Measurements from ENCODE around the gene AUP1. TPM values are rescaled to one million over a fixed set of nuclear protein-coding genes. Genes with fewer than 3 reads are reported as not detected.

The AUP1 gene
- total and polyA plus RNA-seq, 12 donors: 88.5 to 527 (median 113) TPM

DNA sequence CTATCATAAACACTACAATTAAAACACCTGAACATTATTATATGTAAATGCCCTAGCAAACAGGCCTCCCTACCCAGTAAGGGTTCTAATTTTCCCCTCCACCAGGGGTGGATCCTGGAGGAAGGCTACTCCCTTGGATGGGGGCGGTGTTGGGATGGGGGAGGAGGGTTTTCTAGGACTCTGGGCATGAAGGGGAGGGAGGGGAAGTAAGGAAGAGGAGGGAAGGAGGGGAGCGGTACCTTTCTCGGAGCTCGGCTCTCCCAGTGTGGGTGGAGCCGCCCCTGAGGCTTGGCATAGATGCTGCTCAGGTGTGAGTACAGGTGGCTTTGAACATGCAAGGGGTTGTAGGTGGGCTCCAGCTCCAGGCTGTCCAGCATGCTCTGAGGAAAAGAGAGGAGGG, 30.4 kb upstream of the AUP1 start:
- Histone ChIP-seq H3K4me3 (no peak overlapping the region), H3K4me1 (replicated peaks in 1 of 2) (peaks cover 0 to 6% of the 10 kb centered on the region in 2 donors), H3K9me3 (replicated peaks in 1 of 3) (no peaks in the 10 kb centered on the region), H3K27ac (no peak overlapping the region), H3K27me3 (no peaks in the 10 kb centered on the region), H3K36me3 (replicated peaks in 1 of 2) (no peaks in the 10 kb centered on the region)
- 47 to 64% (median 57%) methylated on average over 5 of the region's 5 CpGs for WGBS, 4 donors
- TF ChIP-seq POLR2A (IDR thresholded peaks at IDR 0.05): no peak
- TF ChIP-seq, protein P1, sequence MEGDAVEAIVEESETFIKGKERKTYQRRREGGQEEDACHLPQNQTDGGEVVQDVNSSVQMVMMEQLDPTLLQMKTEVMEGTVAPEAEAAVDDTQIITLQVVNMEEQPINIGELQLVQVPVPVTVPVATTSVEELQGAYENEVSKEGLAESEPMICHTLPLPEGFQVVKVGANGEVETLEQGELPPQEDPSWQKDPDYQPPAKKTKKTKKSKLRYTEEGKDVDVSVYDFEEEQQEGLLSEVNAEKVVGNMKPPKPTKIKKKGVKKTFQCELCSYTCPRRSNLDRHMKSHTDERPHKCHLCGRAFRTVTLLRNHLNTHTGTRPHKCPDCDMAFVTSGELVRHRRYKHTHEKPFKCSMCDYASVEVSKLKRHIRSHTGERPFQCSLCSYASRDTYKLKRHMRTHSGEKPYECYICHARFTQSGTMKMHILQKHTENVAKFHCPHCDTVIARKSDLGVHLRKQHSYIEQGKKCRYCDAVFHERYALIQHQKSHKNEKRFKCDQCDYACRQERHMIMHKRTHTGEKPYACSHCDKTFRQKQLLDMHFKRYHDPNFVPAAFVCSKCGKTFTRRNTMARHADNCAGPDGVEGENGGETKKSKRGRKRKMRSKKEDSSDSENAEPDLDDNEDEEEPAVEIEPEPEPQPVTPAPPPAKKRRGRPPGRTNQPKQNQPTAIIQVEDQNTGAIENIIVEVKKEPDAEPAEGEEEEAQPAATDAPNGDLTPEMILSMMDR (IDR thresholded peaks at IDR 0.05): no peak
- intact Hi-C loops (cut with DNase I): no loop called here
- DNase-seq: no peak

DNA sequence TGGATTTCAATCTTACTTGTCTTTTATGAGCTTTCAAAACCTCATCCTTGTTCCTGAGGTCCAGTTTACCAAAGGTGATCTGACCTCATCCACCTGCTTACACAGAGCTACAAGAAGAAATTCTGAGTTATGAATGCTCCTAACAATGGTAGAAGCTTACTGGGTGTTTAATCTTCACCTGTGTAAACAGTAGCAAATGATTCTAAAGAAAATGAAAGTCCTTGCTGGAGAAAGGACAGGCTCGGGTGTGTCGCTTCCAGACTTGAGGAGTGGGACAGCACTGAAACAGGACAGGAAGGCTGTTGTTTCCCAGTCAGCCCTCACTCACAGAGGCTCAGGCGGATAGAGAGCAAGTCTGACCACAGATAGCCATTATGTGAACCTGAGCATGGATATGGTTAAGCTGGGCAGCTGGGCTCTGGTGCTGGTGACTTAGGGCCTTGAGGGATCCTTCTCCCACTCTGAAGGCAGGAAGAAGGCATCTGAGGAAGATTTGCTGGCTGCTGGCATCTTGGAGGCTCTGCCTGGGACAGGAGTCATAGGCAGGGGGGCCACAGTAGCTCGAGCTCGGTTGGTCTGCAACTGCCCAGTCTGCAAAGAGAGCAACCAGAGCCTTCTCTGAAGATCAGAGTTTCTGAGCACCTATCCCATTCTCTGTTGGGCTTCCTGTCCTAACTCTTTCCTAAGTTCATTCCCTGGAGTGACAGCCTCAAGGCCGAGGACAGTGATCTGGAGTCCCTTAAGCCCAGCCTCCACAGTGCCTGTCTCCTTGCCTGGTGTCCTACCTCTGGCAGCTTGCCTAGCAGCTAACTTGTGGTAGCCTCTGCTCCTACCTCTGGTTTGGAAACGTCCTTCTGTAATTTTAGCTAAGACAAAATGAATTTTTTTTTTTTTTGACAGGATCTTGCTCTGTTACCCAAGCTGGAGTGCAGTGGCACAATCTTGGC, 29.1 kb upstream of the AUP1 start:
- WGBS, 4 donors: 60 to 68% (median 66%) methylated on average over 4 to 7 of the region's 7 CpGs
- Histone ChIP-seq H3K4me3 (no peak overlapping the region), H3K27ac (no peak overlapping the region), H3K27me3 (no peaks in the 10 kb centered on the region), H3K9me3 (replicated peaks in 1 of 3) (no peaks in the 10 kb centered on the region), H3K36me3 (replicated peaks in 1 of 2) (no peaks in the 10 kb centered on the region), H3K4me1 (replicated peaks in 1 of 2) (peaks cover 0 to 8% of the 10 kb centered on the region in 2 donors)
- TF ChIP-seq, protein P1 (IDR thresholded peaks at IDR 0.05): no peak
- TF ChIP-seq POLR2A (IDR thresholded peaks at IDR 0.05): no peak
- peak in 3 of 7 donors; percentile 33 to 66 (median 62) for DNase-seq
- intact Hi-C loops (cut with DNase I): no loop called here

DNA sequence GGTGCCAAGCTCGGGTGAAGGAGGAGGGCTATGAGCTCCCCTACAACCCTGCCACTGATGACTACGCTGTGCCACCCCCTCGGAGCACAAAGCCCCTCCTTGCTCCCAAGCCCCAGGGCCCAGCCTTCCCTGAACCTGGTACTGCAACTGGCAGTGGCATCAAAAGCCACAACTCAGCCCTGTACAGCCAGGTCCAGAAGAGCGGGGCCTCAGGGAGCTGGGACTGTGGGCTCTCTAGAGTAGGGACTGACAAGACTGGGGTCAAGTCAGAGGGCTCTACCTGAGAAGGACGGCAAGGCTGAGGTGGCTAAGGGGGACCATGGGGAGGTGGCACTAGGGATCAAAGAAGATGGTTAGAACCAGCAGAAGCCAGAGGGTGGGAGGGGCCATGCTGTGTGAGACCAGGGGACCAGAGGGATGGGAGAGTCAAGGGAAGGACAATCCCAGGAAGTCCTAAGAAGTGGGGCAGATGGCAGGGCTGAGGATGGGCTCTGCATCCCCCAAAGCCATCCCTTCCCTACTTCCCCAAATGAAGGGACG, 27.4 kb upstream of the AUP1 start:
- WGBS, 4 donors: 87 to 94% (median 92%) methylated on average over 4 to 6 of the region's 6 CpGs
- intact Hi-C loops (cut with DNase I): no loop called here
- no peak for DNase-seq
- Histone ChIP-seq H3K4me3 (no peak overlapping the region), H3K9me3 (replicated peaks in 1 of 3) (no peaks in the 10 kb centered on the region), H3K27me3 (no peaks in the 10 kb centered on the region), H3K27ac (no peak overlapping the region), H3K36me3 (replicated peaks in 1 of 2) (no peaks in the 10 kb centered on the region), H3K4me1 (replicated peaks in 1 of 2) (peaks cover 0 to 23% of the 10 kb centered on the region in 2 donors)
- TF ChIP-seq, protein P1 (IDR thresholded peaks at IDR 0.05): no peak
- no peak for TF ChIP-seq POLR2A (IDR thresholded peaks at IDR 0.05)

DNA sequence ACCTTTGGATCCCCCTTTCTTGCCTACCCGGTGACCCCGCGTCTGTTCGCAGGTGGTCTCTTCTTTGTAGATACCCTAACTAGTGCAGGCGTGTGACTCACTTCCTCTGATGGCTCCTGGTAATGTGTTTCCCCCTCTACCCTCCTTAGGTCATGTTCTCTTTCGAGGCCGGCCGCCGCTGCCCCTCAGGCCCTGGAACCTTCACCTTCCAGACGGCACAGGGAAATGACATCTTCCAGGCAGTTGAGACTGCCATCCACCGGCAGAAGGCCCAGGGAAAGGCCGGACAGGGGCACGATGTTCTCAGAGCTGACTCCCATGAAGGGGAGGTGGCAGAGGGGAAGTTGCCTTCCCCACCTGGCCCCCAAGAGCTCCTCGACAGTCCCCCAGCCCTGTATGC, 26.7 kb upstream of the AUP1 start:
- no peaks in the 10 kb centered on the region for H3K9me3 ChIP-seq (replicated peaks in 1 of 3)
- peak overlapping the region in 2 of 5 donors; percentile 9 to 17 for H3K27ac ChIP-seq
- no peaks in the 10 kb centered on the region for H3K27me3 ChIP-seq
- intact Hi-C loops (cut with DNase I): no loop called here
- no peak overlapping the region for H3K4me3 ChIP-seq
- peaks cover 0 to 23% of the 10 kb centered on the region in 2 donors for H3K4me1 ChIP-seq (replicated peaks in 1 of 2)
- DNase-seq: no peak
- no peaks in the 10 kb centered on the region for H3K36me3 ChIP-seq (replicated peaks in 1 of 2)
- TF ChIP-seq, protein P1 (IDR thresholded peaks at IDR 0.05): no peak
- TF ChIP-seq POLR2A (IDR thresholded peaks at IDR 0.05): no peak
- WGBS, 4 donors: 79 to 97% (median 87%) methylated on average over 4 to 14 of the region's 14 CpGs
